ENCODE data around the gene BAG5.

The BAG5 gene

DNA sequence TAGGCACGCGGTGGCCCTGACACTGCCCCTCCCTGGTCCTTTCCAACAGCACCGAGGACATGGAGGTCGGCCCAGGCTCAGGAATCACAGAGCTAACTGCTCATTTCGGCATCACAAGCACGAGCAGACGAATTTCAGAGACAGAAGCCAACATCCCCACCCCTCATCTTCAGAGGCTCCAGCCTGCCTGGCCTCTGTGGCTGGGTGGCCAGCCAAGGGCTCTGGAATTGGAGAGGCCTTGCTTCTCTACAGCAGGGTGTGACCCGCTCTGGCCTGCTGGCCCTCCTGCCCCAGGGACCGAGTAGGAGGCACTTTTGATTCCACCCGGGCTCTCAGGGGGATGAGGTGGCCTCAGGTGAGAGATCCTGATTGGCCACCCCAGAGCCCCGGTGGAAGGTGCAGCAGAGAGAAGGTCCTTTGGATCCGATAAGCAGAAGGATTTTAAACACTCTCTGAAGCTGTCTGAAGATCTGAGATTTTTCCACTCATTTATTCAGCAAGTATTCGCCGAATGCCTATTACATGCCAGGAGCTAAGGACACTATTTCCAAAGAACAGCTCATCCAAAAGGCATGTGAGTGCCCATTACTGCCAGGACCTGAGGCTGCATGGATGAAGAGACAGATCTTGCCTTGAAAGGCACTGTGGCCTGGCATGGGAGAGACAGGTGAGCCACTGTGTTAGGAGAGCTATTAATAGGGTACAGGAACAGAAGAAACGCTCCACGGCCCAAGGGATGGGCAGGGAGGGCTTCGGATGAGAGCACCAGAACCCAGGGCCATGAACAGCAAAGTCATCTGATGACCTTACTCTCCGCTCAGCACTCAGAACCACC lies 10.2 kb downstream of the BAG5 start:
- Histone ChIP-seq H3K4me1 (ENCODE audit: control insufficient read depth, insufficient read depth, low read length) (peaks cover 72% of the 10 kb centered on the region), H3K36me3 (ENCODE audit: control insufficient read depth in 2 of 2, insufficient read depth in 2 of 2, low read length in 2 of 2) (no peaks in the 10 kb centered on the region), H3K27ac (ENCODE audit: low read length) (peak overlapping the region; percentile 98), H3K9ac (ENCODE audit: low read length in 2 of 2) (peak overlapping the region; percentile 84 to 88), H3K4me3 (ENCODE audit: low read length in 2 of 2) (peak overlapping the region; percentile 56 to 66), H3K27me3 (ENCODE audit: control insufficient read depth in 1 of 2, insufficient read depth in 2 of 2, low read length in 2 of 2) (no peaks in the 10 kb centered on the region), H3K9me3 (ENCODE audit: control insufficient read depth in 2 of 2, low read length in 2 of 2) (no peaks in the 10 kb centered on the region)

DNA sequence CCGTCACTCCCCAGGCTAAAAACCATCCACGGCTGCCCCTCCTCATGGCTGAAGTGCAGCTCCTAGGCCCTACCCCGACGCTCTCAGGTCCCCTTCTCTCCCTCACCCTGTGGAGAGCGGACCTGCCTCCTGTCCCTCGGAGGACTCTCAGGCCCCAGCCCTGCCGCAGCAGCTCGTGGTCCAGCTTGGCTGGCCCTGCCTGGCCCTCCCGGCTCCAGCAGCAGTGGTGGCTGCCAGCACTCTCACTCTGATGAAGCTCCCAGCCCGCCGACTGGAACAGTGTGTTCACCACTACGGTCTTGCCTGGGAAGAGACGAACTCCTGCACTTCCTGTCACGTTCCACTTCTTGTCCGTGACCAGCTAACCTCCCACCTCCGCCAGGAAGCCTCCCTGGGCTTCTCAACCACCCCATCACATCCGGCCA lies 11.1 kb downstream of the BAG5 start:
- no peaks in the 10 kb centered on the region for H3K36me3 ChIP-seq (ENCODE audit: control insufficient read depth in 2 of 2, insufficient read depth in 2 of 2, low read length in 2 of 2)
- H3K27ac ChIP-seq (ENCODE audit: low read length) = peak overlapping the region; percentile 98
- H3K9ac ChIP-seq (ENCODE audit: low read length in 2 of 2) = peak overlapping the region; percentile 84 to 88
- no peaks in the 10 kb centered on the region for H3K9me3 ChIP-seq (ENCODE audit: control insufficient read depth in 2 of 2, low read length in 2 of 2)
- H3K4me1 ChIP-seq (ENCODE audit: control insufficient read depth, insufficient read depth, low read length) = peaks cover 80% of the 10 kb centered on the region
- H3K4me3 ChIP-seq (ENCODE audit: low read length in 2 of 2) = peak overlapping the region; percentile 56 to 66
- no peaks in the 10 kb centered on the region for H3K27me3 ChIP-seq (ENCODE audit: control insufficient read depth in 1 of 2, insufficient read depth in 2 of 2, low read length in 2 of 2)

DNA sequence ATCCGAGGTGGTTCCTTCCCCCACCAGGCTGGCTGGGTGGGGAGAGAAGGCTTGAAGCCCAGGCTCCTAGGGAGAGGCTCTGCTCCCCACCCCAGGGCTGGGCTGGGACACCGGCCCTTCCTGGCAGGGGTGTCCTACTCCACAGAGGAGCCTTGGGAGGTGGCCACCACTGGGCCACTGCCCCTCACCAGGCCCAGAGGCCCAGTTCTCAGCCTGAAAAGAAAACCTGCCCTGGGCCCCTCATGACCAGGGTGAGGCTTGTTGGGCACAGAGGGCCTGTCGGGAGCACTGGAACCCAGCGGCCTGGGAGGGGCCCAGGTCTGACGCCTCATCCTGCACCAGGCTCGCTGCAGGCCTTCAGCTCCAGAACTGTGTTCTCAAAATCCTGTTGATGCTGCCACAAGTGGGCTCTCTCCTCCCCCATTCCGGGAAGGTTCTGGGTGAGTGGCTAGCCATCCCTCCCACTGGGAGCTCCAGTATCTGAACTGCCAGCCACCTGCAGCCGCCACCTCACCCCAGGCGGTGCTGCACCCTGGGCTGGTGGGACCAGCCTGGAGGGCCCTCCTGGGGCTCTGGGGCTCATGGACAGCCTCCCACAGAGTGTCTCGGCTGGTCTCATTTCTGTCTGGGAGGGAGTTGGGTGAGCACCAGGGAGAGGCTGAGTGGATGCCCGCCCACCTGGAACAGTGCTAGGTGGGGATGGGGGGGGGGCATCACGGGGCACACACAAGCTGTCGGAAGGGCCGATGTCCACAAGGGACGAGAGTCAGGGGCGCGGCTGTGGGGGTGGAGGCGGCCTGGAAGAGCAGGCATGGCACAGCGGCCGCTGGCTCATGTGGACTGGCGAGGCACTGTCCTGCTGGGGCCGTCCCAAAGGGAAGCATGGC lies 11.8 kb downstream of the BAG5 start:
- no peaks in the 10 kb centered on the region for H3K36me3 ChIP-seq (ENCODE audit: control insufficient read depth in 2 of 2, insufficient read depth in 2 of 2, low read length in 2 of 2)
- peaks cover 83% of the 10 kb centered on the region for H3K4me1 ChIP-seq (ENCODE audit: control insufficient read depth, insufficient read depth, low read length)

DNA sequence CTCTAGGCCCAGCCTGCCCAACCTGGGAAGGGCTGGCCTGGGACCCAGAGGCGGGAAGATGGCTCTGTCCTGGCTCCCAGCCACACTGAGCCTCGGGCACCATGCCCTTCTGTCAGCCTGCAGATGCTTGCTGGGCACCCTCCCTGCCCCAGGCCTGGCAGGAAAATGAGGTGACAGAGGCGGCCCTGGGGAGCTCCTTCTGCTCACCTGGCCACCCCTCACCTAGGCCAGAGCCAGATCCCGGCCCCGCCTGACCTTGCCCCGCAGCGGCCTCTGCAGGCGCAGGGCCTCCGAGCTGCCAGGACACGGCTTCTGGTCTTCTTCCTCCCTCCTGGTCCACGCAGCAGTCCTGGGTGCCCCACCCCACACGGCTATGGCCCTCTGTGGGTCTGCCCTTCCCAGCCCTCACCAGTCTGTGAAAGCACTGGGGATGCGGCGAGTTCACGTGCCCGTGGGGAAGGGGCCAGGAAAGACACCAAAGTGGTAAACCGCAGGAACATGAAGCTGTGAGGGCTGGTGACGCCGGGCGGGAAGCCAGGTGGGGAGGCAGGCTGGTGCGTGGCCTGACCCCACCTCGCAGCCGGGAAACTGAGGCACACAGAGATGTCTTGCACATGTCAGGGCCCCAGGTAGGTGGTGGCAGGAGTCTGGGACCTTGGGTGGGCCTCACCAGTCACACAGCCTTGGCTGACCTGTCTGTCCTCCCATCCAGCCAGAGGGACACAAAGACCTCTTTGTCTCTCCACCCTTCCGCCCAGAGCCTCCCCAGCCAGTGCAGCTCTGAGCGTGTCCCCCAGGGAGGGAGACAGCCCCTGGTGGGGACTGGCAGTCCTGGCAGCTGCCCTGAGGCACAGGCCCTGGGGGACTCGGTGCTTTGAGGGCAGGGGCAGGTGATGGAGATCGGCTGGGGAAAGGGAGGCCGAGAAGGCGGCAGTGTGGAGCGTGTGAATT lies 12.8 kb downstream of the BAG5 start:
- H3K4me1 ChIP-seq (ENCODE audit: control insufficient read depth, insufficient read depth, low read length) = peaks cover 86% of the 10 kb centered on the region
- peak overlapping the region in 1 of 2 donors; percentile 66 for H3K4me3 ChIP-seq (ENCODE audit: low read length in 2 of 2)

More for the DNA sequence above, 11.8 kb downstream of the BAG5 start:
- no peaks in the 10 kb centered on the region for H3K9me3 ChIP-seq (ENCODE audit: control insufficient read depth in 2 of 2, low read length in 2 of 2)
- peak overlapping the region; percentile 84 to 88 for H3K9ac ChIP-seq (ENCODE audit: low read length in 2 of 2)
- H3K4me3 ChIP-seq (ENCODE audit: low read length in 2 of 2) = peak overlapping the region; percentile 56 to 66
- H3K27ac ChIP-seq (ENCODE audit: low read length) = peak overlapping the region; percentile 98
- H3K27me3 ChIP-seq (ENCODE audit: control insufficient read depth in 1 of 2, insufficient read depth in 2 of 2, low read length in 2 of 2) = no peaks in the 10 kb centered on the region

DNA sequence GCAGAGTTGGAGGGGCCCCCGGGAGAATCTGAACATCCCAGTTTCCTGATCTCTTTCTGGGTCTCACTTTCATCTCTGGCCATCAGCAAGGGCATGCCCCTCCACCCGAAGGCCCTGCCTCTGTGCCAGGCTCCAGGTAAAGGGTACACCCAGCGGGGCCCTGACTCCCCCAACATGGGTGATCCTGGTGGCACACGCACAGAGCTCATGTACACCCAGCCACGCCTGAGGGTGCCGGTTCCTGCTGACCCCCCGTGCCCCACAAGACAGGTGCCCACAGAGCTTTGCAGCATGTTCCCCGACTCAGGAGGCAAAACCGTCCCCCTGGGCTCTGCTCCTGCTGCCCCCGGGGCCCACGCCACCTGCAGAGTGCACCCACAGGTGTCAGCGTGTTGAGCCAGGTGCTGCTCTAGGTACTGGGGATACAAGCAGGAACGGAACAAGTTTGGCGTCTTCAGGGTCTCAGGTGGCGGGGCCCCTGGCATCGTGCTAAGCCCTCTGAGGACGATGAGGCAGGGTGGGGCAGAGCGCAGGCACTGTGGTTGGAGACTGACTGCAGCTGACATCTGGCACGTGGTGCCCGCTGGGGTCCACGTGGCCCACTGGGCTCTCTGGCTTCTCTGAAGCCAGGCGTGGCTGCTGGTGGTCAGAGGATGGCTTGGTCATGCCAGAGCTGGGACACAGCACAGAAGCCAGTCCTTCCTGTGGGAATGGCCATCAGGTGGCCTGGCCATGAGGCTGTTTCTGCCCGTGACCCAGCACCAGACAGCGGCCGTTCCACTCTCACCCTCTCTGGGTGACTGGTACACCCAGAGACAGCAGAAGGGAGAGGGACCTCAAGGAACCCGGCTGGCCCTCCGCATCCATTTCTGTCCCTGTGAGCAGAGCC lies 13.8 kb downstream of the BAG5 start:
- H3K36me3 ChIP-seq (ENCODE audit: control insufficient read depth in 2 of 2, insufficient read depth in 2 of 2, low read length in 2 of 2) = no peaks in the 10 kb centered on the region
- H3K27me3 ChIP-seq (ENCODE audit: control insufficient read depth in 1 of 2, insufficient read depth in 2 of 2, low read length in 2 of 2) = no peaks in the 10 kb centered on the region
- peak overlapping the region; percentile 5 to 25 for H3K9ac ChIP-seq (ENCODE audit: low read length in 2 of 2)
- H3K4me1 ChIP-seq (ENCODE audit: control insufficient read depth, insufficient read depth, low read length) = peaks cover 90% of the 10 kb centered on the region
- H3K4me3 ChIP-seq (ENCODE audit: low read length in 2 of 2) = peak overlapping the region in 1 of 2 donors; percentile 66
- peak overlapping the region; percentile 98 for H3K27ac ChIP-seq (ENCODE audit: low read length)
- H3K9me3 ChIP-seq (ENCODE audit: control insufficient read depth in 2 of 2, low read length in 2 of 2) = no peaks in the 10 kb centered on the region

More for the DNA sequence above, 12.8 kb downstream of the BAG5 start:
- peak overlapping the region; percentile 68 to 88 for H3K9ac ChIP-seq (ENCODE audit: low read length in 2 of 2)
- peak overlapping the region; percentile 98 for H3K27ac ChIP-seq (ENCODE audit: low read length)
- no peaks in the 10 kb centered on the region for H3K36me3 ChIP-seq (ENCODE audit: control insufficient read depth in 2 of 2, insufficient read depth in 2 of 2, low read length in 2 of 2)
- no peaks in the 10 kb centered on the region for H3K9me3 ChIP-seq (ENCODE audit: control insufficient read depth in 2 of 2, low read length in 2 of 2)
- no peaks in the 10 kb centered on the region for H3K27me3 ChIP-seq (ENCODE audit: control insufficient read depth in 1 of 2, insufficient read depth in 2 of 2, low read length in 2 of 2)

DNA sequence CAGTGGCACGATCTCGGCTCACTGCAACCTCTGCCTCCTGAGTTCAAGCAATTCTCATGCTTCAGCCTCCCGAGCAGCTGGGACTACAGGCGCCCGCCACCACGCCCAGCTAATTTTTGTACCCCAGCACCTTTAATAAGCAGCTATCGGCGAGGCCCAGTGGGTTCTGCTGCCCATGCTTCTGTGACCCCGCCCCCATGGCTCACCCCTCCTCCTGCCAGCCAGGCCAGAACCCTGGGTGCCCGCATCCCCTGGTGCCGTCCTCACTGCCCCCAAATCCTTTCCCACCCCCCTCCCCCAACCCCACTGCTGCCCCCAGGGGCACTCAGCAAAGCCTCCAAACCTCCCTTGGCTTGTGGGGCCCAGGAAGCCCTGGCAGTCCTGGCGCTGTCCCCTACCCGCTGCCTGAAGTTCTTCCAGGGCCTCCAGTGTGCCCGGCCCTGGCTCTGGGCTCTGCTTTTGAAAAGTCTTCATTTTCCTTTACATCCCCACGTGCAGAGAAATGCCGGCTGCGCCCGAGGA lies 14.5 kb downstream of the BAG5 start:
- peak overlapping the region; percentile 98 for H3K27ac ChIP-seq (ENCODE audit: low read length)
- H3K9ac ChIP-seq (ENCODE audit: low read length in 2 of 2) = no peak overlapping the region
- H3K27me3 ChIP-seq (ENCODE audit: control insufficient read depth in 1 of 2, insufficient read depth in 2 of 2, low read length in 2 of 2) = no peaks in the 10 kb centered on the region
- no peaks in the 10 kb centered on the region for H3K36me3 ChIP-seq (ENCODE audit: control insufficient read depth in 2 of 2, insufficient read depth in 2 of 2, low read length in 2 of 2)
- H3K4me1 ChIP-seq (ENCODE audit: control insufficient read depth, insufficient read depth, low read length) = peaks cover 90% of the 10 kb centered on the region
- no peak overlapping the region for H3K4me3 ChIP-seq (ENCODE audit: low read length in 2 of 2)
- no peaks in the 10 kb centered on the region for H3K9me3 ChIP-seq (ENCODE audit: control insufficient read depth in 2 of 2, low read length in 2 of 2)

DNA sequence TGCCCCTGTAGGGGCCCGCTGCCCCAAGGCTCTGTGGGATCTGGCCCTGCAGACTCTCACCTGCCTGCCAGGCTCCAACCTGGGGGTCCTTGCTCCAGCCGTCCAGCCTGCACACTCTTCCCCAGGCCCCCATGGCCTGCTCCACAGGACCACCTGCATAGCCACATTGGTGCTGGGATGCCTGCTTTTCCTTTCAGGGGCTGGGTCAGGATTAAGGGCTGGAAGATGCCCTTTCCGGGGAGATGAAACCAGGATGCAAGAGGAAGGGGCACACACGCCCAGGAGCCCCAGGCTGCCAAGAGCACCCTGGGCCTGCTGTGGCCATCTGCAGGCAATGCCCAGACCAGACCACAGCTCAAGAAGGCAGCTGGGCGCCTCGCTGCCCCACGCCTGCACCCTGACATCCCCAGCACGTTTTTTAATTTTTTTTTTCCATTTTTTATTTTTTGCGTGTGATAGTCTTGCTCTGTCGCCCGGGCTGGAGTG lies 15.0 kb downstream of the BAG5 start:
- H3K27ac ChIP-seq (ENCODE audit: low read length) = no peak overlapping the region
- no peaks in the 10 kb centered on the region for H3K27me3 ChIP-seq (ENCODE audit: control insufficient read depth in 1 of 2, insufficient read depth in 2 of 2, low read length in 2 of 2)

DNA sequence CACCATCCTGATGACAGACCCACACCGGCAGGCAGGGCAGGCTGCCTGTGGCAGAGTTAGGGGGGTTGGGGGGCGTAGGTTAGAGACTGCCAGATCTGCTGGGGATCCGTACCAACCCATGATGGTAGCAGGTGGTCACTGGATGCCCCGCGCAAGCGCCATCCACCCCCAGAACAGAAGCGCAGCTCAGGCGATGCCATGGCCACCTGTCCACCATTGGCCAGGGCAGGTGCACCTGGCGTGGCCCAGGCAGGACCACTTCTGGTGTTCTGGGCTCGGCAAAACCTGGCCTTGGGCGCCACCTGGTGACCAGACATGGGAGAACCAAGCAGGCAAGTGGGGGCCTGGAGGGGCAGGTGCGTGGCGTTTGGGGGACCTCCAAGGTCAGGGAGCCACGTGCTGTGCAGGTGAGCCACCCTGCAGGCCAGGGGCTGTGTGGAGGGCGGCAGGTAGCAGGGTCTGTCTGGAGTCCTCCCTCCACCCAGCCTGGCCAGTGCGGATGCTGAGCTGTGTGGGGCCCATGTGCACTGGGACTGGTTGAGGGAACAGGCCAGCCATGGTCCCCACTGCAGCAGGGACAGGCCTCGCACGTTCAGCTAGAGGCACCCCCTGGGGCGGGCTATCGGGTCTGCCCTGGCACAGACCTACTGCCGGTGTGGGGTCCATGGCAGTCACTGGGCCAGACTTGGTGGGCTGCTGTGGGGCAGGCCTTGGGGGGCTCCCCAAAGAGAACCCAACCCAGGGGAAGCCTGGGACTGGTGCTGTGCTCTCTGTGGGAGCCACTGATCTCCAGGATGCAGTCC lies 15.6 kb downstream of the BAG5 start:
- Histone ChIP-seq H3K4me1 (ENCODE audit: control insufficient read depth, insufficient read depth, low read length) (peaks cover 90% of the 10 kb centered on the region), H3K27me3 (ENCODE audit: control insufficient read depth in 1 of 2, insufficient read depth in 2 of 2, low read length in 2 of 2) (no peaks in the 10 kb centered on the region), H3K9me3 (ENCODE audit: control insufficient read depth in 2 of 2, low read length in 2 of 2) (no peaks in the 10 kb centered on the region), H3K27ac (ENCODE audit: low read length) (peak overlapping the region; percentile 37), H3K4me3 (ENCODE audit: low read length in 2 of 2) (peak overlapping the region in 1 of 2 donors; percentile 29), H3K9ac (ENCODE audit: low read length in 2 of 2) (no peak overlapping the region), H3K36me3 (ENCODE audit: control insufficient read depth in 2 of 2, insufficient read depth in 2 of 2, low read length in 2 of 2) (no peaks in the 10 kb centered on the region)

More for the DNA sequence above, 15.0 kb downstream of the BAG5 start:
- Histone ChIP-seq H3K4me3 (ENCODE audit: low read length in 2 of 2) (no peak overlapping the region), H3K9me3 (ENCODE audit: control insufficient read depth in 2 of 2, low read length in 2 of 2) (no peaks in the 10 kb centered on the region), H3K36me3 (ENCODE audit: control insufficient read depth in 2 of 2, insufficient read depth in 2 of 2, low read length in 2 of 2) (no peaks in the 10 kb centered on the region), H3K4me1 (ENCODE audit: control insufficient read depth, insufficient read depth, low read length) (peaks cover 90% of the 10 kb centered on the region), H3K9ac (ENCODE audit: low read length in 2 of 2) (no peak overlapping the region)
